SK-N-SH treated with all-trans-retinoic acid at 6 μM for 48 hours (cell line): ENCODE results near the gene PSORS1C1.
"Not testable (repeated sequence)": the region's sequence is repeated elsewhere in the genome, so short reads cannot be mapped to it uniquely, and the experiment has no call there.

Experiments used
- ARNTL ChIP-seq: fragments of 450-650 bp; formaldehyde crosslinking; IDR thresholded peaks from 2 replicates; pipeline ENCODE4 v1.5.0; 2020; ENCODE audit warnings: low read depth, mild to moderate bottlenecking, moderate library complexity, borderline replicate concordance
- BACH2 ChIP-seq: fragments of 250-450 bp; sonication (Bioruptor Pico); IDR thresholded peaks from 2 replicates; pipeline ENCODE4 v1.9.0; 2021; ENCODE audit warnings: mild to moderate bottlenecking, borderline replicate concordance
- ESRRG ChIP-seq: fragments of 250-450 bp; sonication (Bioruptor Pico); IDR thresholded peaks from 2 replicates; pipeline ENCODE4 v1.6.1; 2021; ENCODE audit warnings: mild to moderate bottlenecking
- RARB ChIP-seq: fragments of 250-450 bp; sonication (Bioruptor Pico); IDR thresholded peaks from 2 replicates; pipeline ENCODE4 v1.8.0; 2021; ENCODE audit warnings: mild to moderate bottlenecking, moderate library complexity
- SNAI2 ChIP-seq: fragments of 250-450 bp; sonication (Bioruptor Pico); IDR thresholded peaks from 2 replicates; pipeline ENCODE4 v1.5.0; 2020; ENCODE audit warnings: mild to moderate bottlenecking, moderate library complexity
- ZFP3 ChIP-seq: fragments of 250-450 bp; sonication (Bioruptor Pico); IDR thresholded peaks from 2 replicates; pipeline ENCODE4 v1.5.0; 2020; ENCODE audit warnings: mild to moderate bottlenecking, moderate library complexity
- ZFP30 ChIP-seq: fragments of 450-650 bp; formaldehyde crosslinking; IDR thresholded peaks from 2 replicates; pipeline ENCODE4 v1.5.0; 2022; ENCODE audit warnings: mild to moderate bottlenecking, moderate library complexity
- ZNF565 ChIP-seq: fragments of 450-650 bp; formaldehyde crosslinking; conservative IDR thresholded peaks from 2 replicates; pipeline ENCODE4 v1.5.0; 2020; ENCODE audit warnings: low read depth, mild to moderate bottlenecking, moderate library complexity
- ZNF8 ChIP-seq: fragments of 450-650 bp; formaldehyde crosslinking; IDR thresholded peaks from 2 replicates; pipeline ENCODE4 v1.5.0; 2020; ENCODE audit warnings: mild to moderate bottlenecking, moderate library complexity
- TF ChIP-seq, protein P1 (sequence below): fragments of 250-450 bp; sonication (Bioruptor Pico); IDR thresholded peaks from 2 replicates; pipeline ENCODE4 v1.5.1; 2020; ENCODE audit warnings: low read depth, mild to moderate bottlenecking, moderate library complexity
- TF ChIP-seq, protein P2 (sequence below): fragments of 250-450 bp; sonication (Bioruptor Pico); IDR thresholded peaks from 2 replicates; pipeline ENCODE4 v1.8.0; 2020; ENCODE audit warnings: mild to moderate bottlenecking, moderate library complexity, borderline replicate concordance
- TF ChIP-seq, protein P3 (sequence below): fragments of 250-450 bp; sonication (Bioruptor Pico); IDR thresholded peaks from 2 replicates; pipeline ENCODE4 v1.8.0; 2021; ENCODE audit warnings: low read depth, mild to moderate bottlenecking, moderate library complexity, borderline replicate concordance

DNA sequence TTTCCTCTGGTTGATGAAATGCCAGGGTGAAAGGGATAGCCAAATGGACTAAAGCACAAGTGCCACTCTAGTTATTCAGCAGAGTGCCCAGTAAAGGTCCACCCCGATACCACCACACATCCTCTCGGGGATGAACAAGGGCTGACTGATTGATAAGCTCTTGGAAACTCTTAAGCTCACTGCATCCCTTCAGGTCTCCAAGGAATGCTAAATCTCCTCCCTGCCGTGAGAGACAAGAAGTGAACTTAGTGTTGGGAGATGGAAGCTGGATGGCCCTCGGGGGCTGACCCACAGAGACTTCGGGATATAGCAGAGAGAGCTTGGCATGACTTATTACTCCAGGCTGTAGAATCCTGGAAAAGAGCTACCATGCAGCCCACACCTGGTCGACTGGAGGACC lies 69.3 kb downstream of the PSORS1C1 start:
- TF ChIP-seq, protein P1, sequence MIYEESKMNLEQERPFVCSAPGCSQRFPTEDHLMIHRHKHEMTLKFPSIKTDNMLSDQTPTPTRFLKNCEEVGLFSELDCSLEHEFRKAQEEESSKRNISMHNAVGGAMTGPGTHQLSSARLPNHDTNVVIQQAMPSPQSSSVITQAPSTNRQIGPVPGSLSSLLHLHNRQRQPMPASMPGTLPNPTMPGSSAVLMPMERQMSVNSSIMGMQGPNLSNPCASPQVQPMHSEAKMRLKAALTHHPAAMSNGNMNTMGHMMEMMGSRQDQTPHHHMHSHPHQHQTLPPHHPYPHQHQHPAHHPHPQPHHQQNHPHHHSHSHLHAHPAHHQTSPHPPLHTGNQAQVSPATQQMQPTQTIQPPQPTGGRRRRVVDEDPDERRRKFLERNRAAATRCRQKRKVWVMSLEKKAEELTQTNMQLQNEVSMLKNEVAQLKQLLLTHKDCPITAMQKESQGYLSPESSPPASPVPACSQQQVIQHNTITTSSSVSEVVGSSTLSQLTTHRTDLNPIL (CRISPR knock-in tag): not testable (repeated sequence)
- not testable (repeated sequence) for TF ChIP-seq ZFP3 (CRISPR knock-in tag); RARB; SNAI2; ZNF8 (CRISPR knock-in tag); BACH2 (CRISPR knock-in tag); ARNTL (CRISPR knock-in tag); ZNF565 (CRISPR knock-in tag); ZFP30 (CRISPR knock-in tag); ESRRG
- TF ChIP-seq, protein P2, sequence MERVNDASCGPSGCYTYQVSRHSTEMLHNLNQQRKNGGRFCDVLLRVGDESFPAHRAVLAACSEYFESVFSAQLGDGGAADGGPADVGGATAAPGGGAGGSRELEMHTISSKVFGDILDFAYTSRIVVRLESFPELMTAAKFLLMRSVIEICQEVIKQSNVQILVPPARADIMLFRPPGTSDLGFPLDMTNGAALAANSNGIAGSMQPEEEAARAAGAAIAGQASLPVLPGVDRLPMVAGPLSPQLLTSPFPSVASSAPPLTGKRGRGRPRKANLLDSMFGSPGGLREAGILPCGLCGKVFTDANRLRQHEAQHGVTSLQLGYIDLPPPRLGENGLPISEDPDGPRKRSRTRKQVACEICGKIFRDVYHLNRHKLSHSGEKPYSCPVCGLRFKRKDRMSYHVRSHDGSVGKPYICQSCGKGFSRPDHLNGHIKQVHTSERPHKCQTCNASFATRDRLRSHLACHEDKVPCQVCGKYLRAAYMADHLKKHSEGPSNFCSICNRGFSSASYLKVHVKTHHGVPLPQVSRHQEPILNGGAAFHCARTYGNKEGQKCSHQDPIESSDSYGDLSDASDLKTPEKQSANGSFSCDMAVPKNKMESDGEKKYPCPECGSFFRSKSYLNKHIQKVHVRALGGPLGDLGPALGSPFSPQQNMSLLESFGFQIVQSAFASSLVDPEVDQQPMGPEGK (CRISPR knock-in tag): not testable (repeated sequence)
- TF ChIP-seq, protein P3, sequence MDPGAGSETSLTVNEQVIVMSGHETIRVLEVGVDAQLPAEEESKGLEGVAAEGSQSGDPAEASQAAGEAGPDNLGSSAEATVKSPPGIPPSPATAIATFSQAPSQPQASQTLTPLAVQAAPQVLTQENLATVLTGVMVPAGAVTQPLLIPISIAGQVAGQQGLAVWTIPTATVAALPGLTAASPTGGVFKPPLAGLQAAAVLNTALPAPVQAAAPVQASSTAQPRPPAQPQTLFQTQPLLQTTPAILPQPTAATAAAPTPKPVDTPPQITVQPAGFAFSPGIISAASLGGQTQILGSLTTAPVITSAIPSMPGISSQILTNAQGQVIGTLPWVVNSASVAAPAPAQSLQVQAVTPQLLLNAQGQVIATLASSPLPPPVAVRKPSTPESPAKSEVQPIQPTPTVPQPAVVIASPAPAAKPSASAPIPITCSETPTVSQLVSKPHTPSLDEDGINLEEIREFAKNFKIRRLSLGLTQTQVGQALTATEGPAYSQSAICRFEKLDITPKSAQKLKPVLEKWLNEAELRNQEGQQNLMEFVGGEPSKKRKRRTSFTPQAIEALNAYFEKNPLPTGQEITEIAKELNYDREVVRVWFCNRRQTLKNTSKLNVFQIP (CRISPR knock-in tag): not testable (repeated sequence)
